GM04504 (cell line): Measurements from ENCODE around the gene ARL10.

Experiments
- DNase-seq: peaks from one replicate; pipeline ENCODE4 v3.0.0-alpha.2; 2012; ENCODE audit warnings: low read depth

Gene ARL10

GRCh38 chr5:176365351-176366231 is at the start of gene ARL10:
Gene ARL10 (plus strand): TSS chr5:176365487. CDS start chr5:176365564, 77 bp downstream.
- DNase-seq: peak; percentile 31

GRCh38 chr5:176317534-176318374 is 47.5 kb upstream of the ARL10 start:
- DNase-seq: no peak

GRCh38 chr5:176319827-176320554 is 45.3 kb upstream of the ARL10 start:
- DNase-seq: no peak

- DNase-seq: no peak
Measured at GRCh38 chr5:176320577-176320976, 44.7 kb upstream of the ARL10 start.

- no peak for DNase-seq
Measured at GRCh38 chr5:176334031-176334770, 31.1 kb upstream of the ARL10 start.

GRCh38 chr5:176337913-176338312 is 27.4 kb upstream of the ARL10 start:
- DNase-seq: no peak

- no peak for DNase-seq
Measured at GRCh38 chr5:176339304-176339703, 26.0 kb upstream of the ARL10 start.

- no peak for DNase-seq
Measured at GRCh38 chr5:176341325-176342157, 23.7 kb upstream of the ARL10 start.

- no peak for DNase-seq
Measured at GRCh38 chr5:176342158-176342483, 23.2 kb upstream of the ARL10 start.

GRCh38 chr5:176342766-176343458 is 22.4 kb upstream of the ARL10 start:
- no peak for DNase-seq

GRCh38 chr5:176350416-176350815 is 14.9 kb upstream of the ARL10 start:
- no peak for DNase-seq

GRCh38 chr5:176352116-176352878 is 13.0 kb upstream of the ARL10 start:
- DNase-seq: no peak

- no peak for DNase-seq
Measured at GRCh38 chr5:176353533-176353932, 11.8 kb upstream of the ARL10 start.

- no peak for DNase-seq
Measured at GRCh38 chr5:176355400-176356178, 9.7 kb upstream of the ARL10 start.

GRCh38 chr5:176356179-176356566 is 9.1 kb upstream of the ARL10 start:
- DNase-seq: no peak

- no peak for DNase-seq
Measured at GRCh38 chr5:176359658-176360057, 5.6 kb upstream of the ARL10 start.

GRCh38 chr5:176360894-176361436 is 4.3 kb upstream of the ARL10 start:
- no peak for DNase-seq
